Subcutaneous abdominal adipose tissue (tissue), 5 donors: ENCODE results near the gene DFFA.

Source experiments
- H3K27ac ChIP-seq: one replicate; pipeline ENCODE4 v1.7.0; 2013; ENCODE audit warnings: low read depth, mild to moderate bottlenecking, inconsistent platforms, low read length, moderate library complexity
- H3K27me3 ChIP-seq, 5 donors: one replicate each; pipeline ENCODE4 v1.7.0; 2013; ENCODE audit warnings: low read length in 5 of 5, inconsistent platforms in 1 of 5; ENCODE audit not compliant: control insufficient read depth in 5 of 5, insufficient read depth in 4 of 5
- H3K36me3 ChIP-seq, 5 donors: one replicate each; pipeline ENCODE4 v1.7.0; 2013; ENCODE audit warnings: low read length in 5 of 5; ENCODE audit not compliant: control insufficient read depth in 5 of 5, insufficient read depth in 5 of 5
- H3K4me1 ChIP-seq, 5 donors: one replicate each; pipeline ENCODE4 v1.7.0; 2013; ENCODE audit warnings: low read length in 5 of 5, mild to moderate bottlenecking in 3 of 5, moderate library complexity in 1 of 5; ENCODE audit not compliant: control insufficient read depth in 5 of 5, insufficient read depth in 5 of 5
- H3K4me3 ChIP-seq, 5 donors: one replicate each; pipeline ENCODE4 v1.7.0; 2013; ENCODE audit warnings: low read length in 5 of 5, low read depth in 1 of 5
- H3K9ac ChIP-seq, 5 donors: one replicate each; pipeline ENCODE4 v1.7.0; 2013; ENCODE audit warnings: low read length in 5 of 5, mild to moderate bottlenecking in 4 of 5, moderate library complexity in 3 of 5
- H3K9me3 ChIP-seq, 5 donors: one replicate each; pipeline ENCODE4 v1.7.0; 2013; ENCODE audit warnings: low read length in 5 of 5; ENCODE audit not compliant: control insufficient read depth in 5 of 5
- donor health status: healthy.
- donor health status: healthy.
- donor health status: healthy.
- donor health status: healthy.
- donor health status: healthy.

Gene DFFA

DNA sequence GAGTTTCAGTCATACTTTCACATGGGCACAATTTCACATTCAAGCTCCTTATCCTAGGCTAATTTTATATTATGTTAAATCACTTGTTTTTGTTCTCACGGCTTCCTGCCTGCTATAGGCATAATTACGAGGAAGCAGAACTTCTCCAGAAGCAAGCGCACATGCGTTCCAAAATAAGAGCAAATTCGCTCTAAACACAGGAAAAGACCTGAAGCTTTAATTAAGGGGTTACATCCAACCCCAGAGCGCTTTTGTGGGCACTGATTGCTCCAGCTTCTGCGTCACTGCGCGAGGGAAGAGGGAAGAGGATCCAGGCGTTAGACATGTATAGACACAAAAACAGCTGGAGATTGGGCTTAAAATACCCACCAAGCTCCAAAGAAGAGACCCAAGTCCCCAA is 22.6 kb downstream of the DFFA start, which contains the start of gene CORT:
TSS of gene CORT (plus strand) at position 281 of the 400 bp plus-strand sequence. CDS start 193 bp downstream, outside the sequence.
- peak within 1 kb of the TSS in 1 of 5 donors; percentile 2 for H3K4me3 ChIP-seq
- H3K9ac ChIP-seq = peak within 1 kb of the TSS in 1 of 5 donors; percentile 21
- H3K27ac ChIP-seq = no peak within 1 kb of the TSS
- H3K27me3 ChIP-seq = peaks cover 6 to 15% (median 11%) of the 10 kb centered on the region in 5 donors
- H3K9me3 ChIP-seq = no peaks in the 10 kb centered on the region
- H3K36me3 ChIP-seq = peaks cover 0 to 3% (median 0%) of the 10 kb centered on the region in 5 donors
- H3K4me1 ChIP-seq = peaks cover 0 to 17% (median 8%) of the 10 kb centered on the region in 5 donors

DNA sequence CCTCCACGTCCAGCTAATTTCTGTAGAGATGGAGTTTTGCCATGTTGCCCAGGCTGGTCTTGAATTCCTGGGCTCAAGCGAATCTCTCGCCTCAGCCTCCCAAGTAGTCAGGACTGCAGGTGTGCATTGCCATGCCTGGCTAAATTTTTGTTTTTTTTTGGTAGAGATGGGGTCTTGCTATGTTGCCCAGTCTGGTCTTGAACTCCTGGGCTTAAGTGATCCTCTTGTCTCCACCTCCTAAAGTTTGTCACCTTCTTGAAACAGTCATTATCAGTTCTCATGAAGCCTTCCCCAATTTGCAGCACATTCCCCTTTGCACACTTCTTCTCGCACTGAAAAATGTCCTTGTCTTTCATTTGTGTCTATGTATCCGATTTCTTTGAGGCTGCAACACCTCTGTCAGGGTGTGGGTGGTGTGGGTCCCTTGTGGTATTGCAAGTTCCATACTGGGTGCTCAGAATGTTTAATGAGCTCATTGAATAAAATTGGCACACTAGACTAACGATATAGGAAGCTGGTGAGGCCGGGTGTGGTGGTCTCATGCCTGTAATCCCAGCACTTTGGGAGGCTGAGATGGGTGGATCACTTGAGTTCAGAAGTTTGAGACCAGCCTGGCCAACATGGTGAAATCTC is 25.4 kb downstream of the DFFA start:
- Histone ChIP-seq H3K27me3 (peaks cover 6 to 15% (median 11%) of the 10 kb centered on the region in 5 donors), H3K4me1 (peaks cover 0 to 17% (median 8%) of the 10 kb centered on the region in 5 donors)

DNA sequence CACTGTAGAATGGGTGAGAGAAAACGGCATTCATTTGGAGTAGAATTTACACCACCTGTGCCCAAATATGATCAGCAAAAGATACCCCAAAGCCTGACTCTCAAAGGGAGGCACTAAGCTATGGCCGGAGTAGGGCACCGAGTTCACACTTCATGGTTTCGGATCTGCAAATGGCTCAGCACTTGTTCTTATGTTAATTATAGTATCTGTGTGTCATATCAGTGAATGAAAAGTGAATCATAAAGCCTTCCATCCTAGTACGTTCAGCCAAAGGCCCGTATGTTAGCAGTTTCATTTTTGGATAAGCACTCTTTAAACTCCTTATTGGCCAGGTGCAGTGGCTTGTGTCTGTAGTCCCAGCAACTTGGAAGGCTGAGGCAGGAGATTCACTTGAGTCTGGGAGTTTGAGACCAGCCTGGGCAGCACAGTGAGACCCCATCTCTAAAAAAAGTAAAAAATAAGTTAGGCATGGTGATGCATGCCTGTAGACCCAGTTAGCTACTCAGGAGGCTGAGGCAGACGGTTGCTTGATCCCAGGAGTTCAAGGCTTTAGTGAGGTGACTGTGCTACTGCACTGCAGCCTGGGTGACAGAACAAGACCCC is 27.4 kb downstream of the DFFA start:
- Histone ChIP-seq H3K36me3 (peaks cover 0 to 10% (median 3%) of the 10 kb centered on the region in 5 donors), H3K27ac (no peak overlapping the region), H3K9ac (no peak overlapping the region), H3K27me3 (peaks cover 0 to 8% (median 5%) of the 10 kb centered on the region in 5 donors), H3K9me3 (no peaks in the 10 kb centered on the region), H3K4me3 (no peak overlapping the region), H3K4me1 (peaks cover 0 to 5% (median 0%) of the 10 kb centered on the region in 5 donors)

More for the DNA sequence above, 25.4 kb downstream of the DFFA start:
- Histone ChIP-seq H3K9ac (no peak overlapping the region), H3K9me3 (no peaks in the 10 kb centered on the region), H3K36me3 (peaks cover 0 to 7% (median 3%) of the 10 kb centered on the region in 5 donors), H3K27ac (no peak overlapping the region), H3K4me3 (no peak overlapping the region)

DNA sequence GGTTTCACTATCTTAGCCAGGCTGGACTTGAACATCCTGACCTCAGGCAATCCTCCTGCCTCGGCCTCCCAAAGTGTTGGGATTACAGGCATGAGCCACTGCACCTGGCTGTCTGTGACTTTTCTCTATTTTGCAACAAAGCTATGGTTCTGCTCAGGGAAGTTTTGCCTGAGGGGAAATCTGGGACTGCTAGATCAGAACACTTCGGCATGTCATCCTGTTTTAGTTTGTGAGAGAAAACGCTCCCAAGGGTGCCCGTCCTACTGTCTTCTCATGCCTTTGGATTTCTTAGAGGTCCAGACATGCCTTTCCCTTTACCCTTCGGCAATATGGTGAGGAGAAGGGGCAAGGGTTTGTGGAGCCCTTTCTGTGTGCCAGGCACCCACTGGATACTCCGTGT is 28.1 kb downstream of the DFFA start:
- H3K9ac ChIP-seq = no peak overlapping the region
- H3K36me3 ChIP-seq = peaks cover 0 to 10% (median 3%) of the 10 kb centered on the region in 5 donors

DNA sequence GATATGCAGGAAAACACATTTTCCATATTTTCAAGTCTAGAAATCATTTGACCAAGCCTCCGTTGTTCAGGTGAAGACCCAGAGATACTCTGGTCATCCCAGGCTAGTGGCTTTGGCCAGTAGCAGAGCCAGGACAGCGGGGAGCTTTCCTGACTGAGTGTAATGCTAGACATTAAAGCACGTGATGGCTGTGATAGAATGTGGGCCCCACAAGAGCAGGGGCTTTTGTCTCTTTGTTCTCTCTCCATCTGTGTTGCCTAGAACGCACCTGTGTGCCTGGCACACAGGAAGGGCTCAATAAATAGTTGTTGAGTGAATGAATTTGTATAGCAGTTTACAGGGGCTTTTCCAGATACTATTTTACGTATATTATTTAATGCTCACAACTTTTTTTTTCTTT is 31.5 kb downstream of the DFFA start:
- peaks cover 0 to 10% (median 3%) of the 10 kb centered on the region in 5 donors for H3K36me3 ChIP-seq
- H3K4me3 ChIP-seq = no peak overlapping the region
- no peak overlapping the region for H3K9ac ChIP-seq
- no peaks in the 10 kb centered on the region for H3K9me3 ChIP-seq
- no peaks in the 10 kb centered on the region for H3K27me3 ChIP-seq
- no peaks in the 10 kb centered on the region for H3K4me1 ChIP-seq
- no peak overlapping the region for H3K27ac ChIP-seq

More for the DNA sequence above, 28.1 kb downstream of the DFFA start:
- Histone ChIP-seq H3K9me3 (no peaks in the 10 kb centered on the region), H3K4me3 (no peak overlapping the region), H3K27me3 (peaks cover 0 to 2% (median 0%) of the 10 kb centered on the region in 5 donors), H3K27ac (no peak overlapping the region), H3K4me1 (no peaks in the 10 kb centered on the region)

DNA sequence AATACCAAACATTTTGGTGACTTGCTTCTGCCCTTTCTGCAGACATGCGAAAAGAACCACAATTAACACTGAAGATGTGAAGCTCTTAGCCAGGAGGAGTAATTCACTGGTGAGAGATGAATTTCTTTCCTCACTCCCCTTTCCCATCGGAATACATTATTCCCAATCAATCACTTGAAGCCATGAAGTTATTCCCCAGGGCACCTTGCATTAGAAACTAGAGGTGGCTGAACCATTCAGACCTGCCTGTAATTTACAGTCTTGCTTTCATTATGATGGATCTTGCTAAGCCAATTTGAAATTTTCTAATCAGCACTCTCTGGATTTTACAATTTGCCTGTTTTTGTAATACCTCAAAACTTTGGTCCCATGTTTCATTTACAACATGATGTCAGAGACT is 32.0 kb downstream of the DFFA start:
- Histone ChIP-seq H3K4me1 (no peaks in the 10 kb centered on the region), H3K9me3 (no peaks in the 10 kb centered on the region), H3K9ac (no peak overlapping the region), H3K27me3 (no peaks in the 10 kb centered on the region), H3K36me3 (peaks cover 0 to 10% (median 3%) of the 10 kb centered on the region in 5 donors), H3K27ac (no peak overlapping the region), H3K4me3 (no peak overlapping the region)

DNA sequence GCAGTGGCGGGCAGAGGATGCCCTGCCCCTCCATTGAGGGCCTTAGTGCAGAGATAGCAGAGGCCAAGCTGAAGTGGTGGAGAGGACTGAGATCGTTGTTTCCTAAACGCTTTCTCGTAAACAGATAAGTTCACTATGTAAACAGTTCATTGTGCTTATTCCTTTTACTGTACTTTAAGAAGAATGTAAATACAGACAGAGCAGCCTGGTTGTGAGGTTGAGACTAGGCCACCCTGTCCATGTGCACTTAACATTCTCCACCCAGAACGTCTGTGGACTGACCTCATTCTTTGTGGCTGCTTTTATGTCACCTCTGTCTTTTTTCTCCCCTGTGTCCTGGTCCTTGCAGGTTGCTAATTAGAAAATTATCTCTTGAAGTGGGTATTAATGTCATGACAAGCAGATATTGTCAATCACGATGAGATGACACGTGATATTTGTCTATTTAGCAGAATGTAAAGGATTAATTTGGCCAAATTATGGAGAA is 33.6 kb downstream of the DFFA start:
- peaks cover 0 to 4% (median 0%) of the 10 kb centered on the region in 5 donors for H3K36me3 ChIP-seq
- no peak overlapping the region for H3K9ac ChIP-seq
- H3K27ac ChIP-seq = no peak overlapping the region
- H3K4me3 ChIP-seq = no peak overlapping the region
- no peaks in the 10 kb centered on the region for H3K27me3 ChIP-seq
- H3K9me3 ChIP-seq = no peaks in the 10 kb centered on the region
- no peaks in the 10 kb centered on the region for H3K4me1 ChIP-seq

DNA sequence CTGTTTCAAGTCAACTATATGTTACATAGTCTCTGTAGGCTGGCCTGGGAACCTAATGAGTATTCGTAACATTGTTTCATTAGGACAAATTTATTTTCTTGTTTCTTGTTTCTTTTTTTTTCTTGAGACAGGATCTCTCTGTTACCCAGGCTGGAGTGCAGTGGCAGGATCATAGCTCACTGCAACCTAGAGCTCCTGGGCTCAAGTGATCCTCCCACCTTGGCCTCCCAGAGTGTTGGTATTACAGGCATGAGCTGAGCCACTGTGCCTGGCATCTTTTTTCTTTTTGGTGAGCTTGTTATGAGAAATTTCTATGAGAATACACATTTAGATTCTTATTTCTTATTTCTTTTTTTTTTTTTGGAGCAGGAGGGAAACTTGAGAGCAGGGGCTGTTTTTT is 35.3 kb downstream of the DFFA start:
- Histone ChIP-seq H3K4me1 (no peaks in the 10 kb centered on the region), H3K27me3 (no peaks in the 10 kb centered on the region), H3K27ac (no peak overlapping the region), H3K9me3 (no peaks in the 10 kb centered on the region), H3K4me3 (no peak overlapping the region), H3K36me3 (peaks cover 0 to 4% (median 0%) of the 10 kb centered on the region in 5 donors), H3K9ac (no peak overlapping the region)

DNA sequence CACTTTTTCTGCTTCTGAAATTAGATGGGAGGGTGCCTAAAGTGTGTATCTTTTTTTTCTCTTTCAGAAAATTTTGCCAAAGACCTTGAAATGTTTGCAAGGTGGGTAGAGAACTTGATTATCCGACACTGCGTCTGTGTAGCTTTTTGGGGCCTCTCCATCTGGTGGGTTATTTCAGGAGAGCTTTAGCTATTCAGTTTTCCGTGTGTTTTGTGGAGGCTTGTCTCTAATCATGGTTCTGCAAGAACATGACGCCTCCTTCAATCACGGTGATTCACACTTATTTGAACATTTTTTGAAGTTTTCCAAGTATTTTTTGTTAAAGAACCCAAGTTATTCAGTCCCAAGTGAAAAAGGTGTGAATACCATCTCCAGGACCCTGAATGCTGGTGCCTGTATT is 37.7 kb downstream of the DFFA start:
- Histone ChIP-seq H3K9me3 (no peaks in the 10 kb centered on the region), H3K4me1 (peaks cover 6 to 18% (median 15%) of the 10 kb centered on the region in 5 donors), H3K27ac (no peak overlapping the region), H3K27me3 (no peaks in the 10 kb centered on the region), H3K36me3 (no peaks in the 10 kb centered on the region), H3K4me3 (no peak overlapping the region), H3K9ac (no peak overlapping the region)

DNA sequence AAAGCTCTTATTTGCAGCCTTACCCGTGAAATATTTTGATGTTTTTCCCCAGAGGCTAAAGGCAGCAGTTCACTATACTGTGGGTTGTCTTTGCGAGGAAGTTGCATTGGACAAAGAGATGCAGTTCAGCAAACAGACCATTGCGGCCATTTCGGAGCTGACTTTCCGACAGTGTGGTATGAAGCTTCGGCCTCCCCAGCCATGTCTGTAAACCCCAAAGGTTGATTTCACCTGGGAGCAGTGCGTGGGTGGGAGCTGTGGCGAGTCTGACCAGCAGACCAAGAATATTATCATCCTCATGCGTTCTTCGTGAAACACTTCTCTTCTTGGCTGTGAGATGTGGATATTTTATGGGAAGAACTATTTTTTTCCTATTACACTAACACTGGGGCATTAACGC is 38.5 kb downstream of the DFFA start:
- H3K9ac ChIP-seq = no peak overlapping the region
- no peak overlapping the region for H3K27ac ChIP-seq
- no peaks in the 10 kb centered on the region for H3K27me3 ChIP-seq
- H3K36me3 ChIP-seq = no peaks in the 10 kb centered on the region
- peaks cover 6 to 21% (median 16%) of the 10 kb centered on the region in 5 donors for H3K4me1 ChIP-seq
- no peak overlapping the region for H3K4me3 ChIP-seq
- no peaks in the 10 kb centered on the region for H3K9me3 ChIP-seq
